ENCODE measurements around the gene EXOC8. TPM values are rescaled to one million over a fixed set of nuclear protein-coding genes. Genes with fewer than 3 reads are reported as not detected.

EXOC8 gene
- total RNA-seq, 2 experiments from 2014 or later, result 14.8 to 17.4 TPM

- Histone ChIP-seq H3K4me3 (ENCODE audit: low read depth, low read length, poor library complexity, severe bottlenecking) (no peak overlapping the region), H3K79me2 (ENCODE audit: insufficient read depth, low read depth, low read length) (no peaks in the 10 kb centered on the region), H3K4me2 (ENCODE audit: low read length) (no peak overlapping the region), H3K4me1 (ENCODE audit: insufficient read depth, low read length, poor library complexity, severe bottlenecking) (no peaks in the 10 kb centered on the region), H2AFZ (ENCODE audit: low read length) (no peak overlapping the region), H4K20me1 (ENCODE audit: insufficient read depth, low read length) (no peaks in the 10 kb centered on the region), H3K9me3 (ENCODE audit: low read length) (no peaks in the 10 kb centered on the region), H3K27ac (ENCODE audit: low read depth, low read length, poor library complexity, severe bottlenecking) (no peak overlapping the region), H3K9me2 (ENCODE audit: insufficient read depth, low read length) (no peaks in the 10 kb centered on the region), H3K36me3 (ENCODE audit: insufficient read depth, low read length) (no peaks in the 10 kb centered on the region)
- intact Hi-C loops (cut with micrococcal nuclease; ENCODE audit: unreplicated experiment), result no loop called here
- DNase-seq (ENCODE audit: low spot score), result no peak
- no peak for TF ChIP-seq CTCF (conservative IDR thresholded peaks at IDR 0.05; ENCODE audit: low read length)
- no peak for TF ChIP-seq EZH2phosphoT487 (IDR thresholded peaks at IDR 0.05; ENCODE audit: borderline replicate concordance, low read depth, low read length)
- BruUV-seq (replicated peaks), result no TSS peak
- ChIA-PET POLR2A (no interaction called here), CTCF (ENCODE audit: unreplicated experiment) (no interaction called here)
These were observed 51.0 kb downstream of the EXOC8 start for GRCh38 chr1:231286603-231287002.

GRCh38 chr1:231284441-231284840 lies 53.2 kb downstream of the EXOC8 start:
- ChIA-PET CTCF (ENCODE audit: unreplicated experiment) (no interaction called here), POLR2A (interaction anchor here (0.7 to 1.2 kb wide), 5 partner anchors 9 to 262 kb away, joined by 3 read pairs; no protein-coding TSS in a partner anchor)
- H3K4me3 ChIP-seq (ENCODE audit: low read depth, low read length, poor library complexity, severe bottlenecking), result no peak overlapping the region
- no peak for TF ChIP-seq CTCF (conservative IDR thresholded peaks at IDR 0.05; ENCODE audit: low read length)
- H3K4me2 ChIP-seq (ENCODE audit: low read length), result no peak overlapping the region
- BruUV-seq (replicated peaks), result no TSS peak
- H3K27ac ChIP-seq (ENCODE audit: low read depth, low read length, poor library complexity, severe bottlenecking), result no peak overlapping the region
- H4K20me1 ChIP-seq (ENCODE audit: insufficient read depth, low read length), result no peaks in the 10 kb centered on the region
- H3K9me2 ChIP-seq (ENCODE audit: insufficient read depth, low read length), result no peaks in the 10 kb centered on the region
- DNase-seq (ENCODE audit: low spot score), result no peak
- no peaks in the 10 kb centered on the region for H3K36me3 ChIP-seq (ENCODE audit: insufficient read depth, low read length)
- intact Hi-C loops (cut with micrococcal nuclease; ENCODE audit: unreplicated experiment), result no loop called here
- H3K9me3 ChIP-seq (ENCODE audit: low read length), result no peaks in the 10 kb centered on the region
- no peaks in the 10 kb centered on the region for H3K4me1 ChIP-seq (ENCODE audit: insufficient read depth, low read length, poor library complexity, severe bottlenecking)
- no peak overlapping the region for H2AFZ ChIP-seq (ENCODE audit: low read length)
- no peaks in the 10 kb centered on the region for H3K79me2 ChIP-seq (ENCODE audit: insufficient read depth, low read depth, low read length)

Other genes with a start within 250 kb of the EXOC8 start
- 0.03 TPM in 1 of 2 replicates, not detected in the other for gene TRIM67, start 175.8 kb downstream of the EXOC8 start, total RNA-seq (2014; rRNA removed; shearing (Covaris generic))
- gene TRIM67, start 175.8 kb downstream of the EXOC8 start, total RNA-seq (2022), result 0.04 and 0.06 TPM in 2 replicates
- 37.9 and 51.7 TPM in 2 replicates for gene GNPAT, start 96.6 kb downstream of the EXOC8 start, total RNA-seq (2014; rRNA removed; shearing (Covaris generic))
- 54.9 and 58.5 TPM in 2 replicates for gene GNPAT, start 96.6 kb downstream of the EXOC8 start, total RNA-seq (2022)
- gene SPRTN, start 441 bp upstream of the EXOC8 start, total RNA-seq (2014; rRNA removed; shearing (Covaris generic)), result 10.9 and 14.6 TPM in 2 replicates
- gene SPRTN, start 441 bp upstream of the EXOC8 start, total RNA-seq (2022), result 16.4 and 17.7 TPM in 2 replicates
- gene EGLN1, start 84.4 kb upstream of the EXOC8 start, total RNA-seq (2014; rRNA removed; shearing (Covaris generic)), result 17.8 and 19.0 TPM in 2 replicates
- gene EGLN1, start 84.4 kb upstream of the EXOC8 start, total RNA-seq (2022), result 27.0 and 36.6 TPM in 2 replicates
- 17.4 and 17.8 TPM in 2 replicates for gene TSNAX, start 190.8 kb upstream of the EXOC8 start, total RNA-seq (2014; rRNA removed; shearing (Covaris generic))
- 31.3 and 33.5 TPM in 2 replicates for gene TSNAX, start 190.8 kb upstream of the EXOC8 start, total RNA-seq (2022)